Inferior parietal cortex (tissue), 1 donor: ENCODE data around the gene ITIH5.
"Not testable (repeated sequence)": the region's sequence is repeated elsewhere in the genome, so short reads cannot be mapped to it uniquely, and the experiment has no call there.

Source experiments
- DNase-seq: peaks from one replicate; pipeline ENCODE4 v3.0.0-alpha.2; 2016; ENCODE audit errors: extremely low spot score

ITIH5 gene

DNA sequence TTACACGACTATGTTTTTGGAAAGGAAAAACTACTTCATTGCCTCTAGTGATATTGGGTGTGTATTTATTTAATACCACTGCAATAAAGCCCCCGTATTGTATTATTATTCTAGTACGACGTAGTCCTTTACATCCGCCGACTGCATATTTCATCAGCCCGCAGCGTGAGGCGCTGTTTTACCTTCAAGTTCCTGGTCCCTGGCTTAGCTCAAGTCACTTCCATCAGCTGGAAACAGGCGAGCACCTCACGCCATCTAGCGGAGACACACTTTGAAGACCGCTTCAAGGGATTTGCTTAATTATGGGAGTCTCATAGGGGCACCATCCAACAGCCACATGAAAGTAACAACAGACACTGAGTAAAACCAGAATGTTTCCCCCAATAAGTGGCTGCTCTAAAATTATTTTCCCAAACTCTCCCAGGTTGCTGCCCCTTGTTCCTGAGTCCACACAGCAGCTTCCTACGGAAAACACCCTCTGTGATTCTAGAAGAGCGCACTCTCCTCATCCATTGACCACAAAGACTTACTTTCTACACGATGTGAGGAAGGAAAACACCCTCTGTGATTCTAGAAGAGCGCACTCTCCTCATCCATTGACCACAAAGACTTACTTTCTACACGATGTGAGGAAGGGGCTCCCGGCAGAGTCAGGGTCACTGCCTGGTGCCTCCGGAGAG is 20.6 kb upstream of the ITIH5 start:
- peak; percentile 92 for DNase-seq

DNA sequence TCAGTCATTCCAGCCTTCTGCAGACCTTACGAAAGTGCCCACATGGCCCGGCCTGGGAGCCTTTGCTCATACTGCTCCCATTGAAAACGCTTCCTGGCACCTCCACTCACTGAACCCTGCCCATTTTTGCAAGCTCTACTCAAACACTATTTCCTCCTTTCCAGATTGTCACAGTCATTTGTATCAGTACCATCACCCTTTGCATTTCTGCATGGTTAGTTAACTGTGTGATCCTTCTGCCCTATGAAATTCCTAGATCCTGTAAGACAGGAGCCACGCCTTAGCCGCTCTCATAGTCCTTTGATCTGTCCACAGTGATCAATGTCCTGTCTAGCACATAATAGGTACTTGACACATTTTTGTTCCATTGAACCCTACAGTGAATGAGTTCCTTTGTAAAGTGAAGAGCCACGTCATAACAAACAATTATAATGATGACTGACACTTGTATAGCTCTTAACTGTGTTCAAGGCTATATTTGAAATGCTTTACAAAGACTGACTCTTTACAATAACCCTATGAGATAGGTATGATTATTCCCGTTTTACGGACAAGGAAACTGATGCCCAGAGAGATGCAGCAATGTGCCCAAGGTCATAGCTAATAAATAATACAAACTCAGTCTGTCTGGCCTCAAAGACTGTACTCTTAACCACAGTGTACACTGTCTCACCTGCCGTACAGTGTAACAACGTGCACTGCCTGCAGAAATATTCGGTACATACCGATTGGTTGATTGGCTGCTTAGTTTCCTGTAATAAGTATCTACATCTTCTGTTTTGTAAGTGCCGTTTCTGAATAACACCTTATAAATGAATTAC is 19.8 kb upstream of the ITIH5 start:
- DNase-seq, result no peak

DNA sequence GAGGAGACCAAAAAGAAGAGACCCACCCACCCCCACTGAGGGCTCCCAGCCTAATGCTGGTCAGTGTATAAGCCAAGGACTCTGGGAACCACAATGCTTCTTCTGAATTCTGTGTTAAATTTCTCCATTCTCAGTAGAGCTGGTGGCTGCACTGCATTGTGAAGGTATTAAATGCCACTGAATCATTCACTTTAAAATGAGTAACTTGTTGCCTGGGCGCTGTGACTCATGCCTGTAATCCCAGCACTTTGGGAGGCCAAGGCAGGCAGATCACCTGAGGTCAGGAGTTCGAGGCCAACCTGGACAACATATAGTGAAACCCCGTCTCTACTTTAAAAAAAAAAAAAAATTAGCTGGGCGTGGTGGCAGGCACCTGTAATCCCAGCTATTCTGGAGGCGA is 13.3 kb upstream of the ITIH5 start:
- DNase-seq, result not testable (repeated sequence)

DNA sequence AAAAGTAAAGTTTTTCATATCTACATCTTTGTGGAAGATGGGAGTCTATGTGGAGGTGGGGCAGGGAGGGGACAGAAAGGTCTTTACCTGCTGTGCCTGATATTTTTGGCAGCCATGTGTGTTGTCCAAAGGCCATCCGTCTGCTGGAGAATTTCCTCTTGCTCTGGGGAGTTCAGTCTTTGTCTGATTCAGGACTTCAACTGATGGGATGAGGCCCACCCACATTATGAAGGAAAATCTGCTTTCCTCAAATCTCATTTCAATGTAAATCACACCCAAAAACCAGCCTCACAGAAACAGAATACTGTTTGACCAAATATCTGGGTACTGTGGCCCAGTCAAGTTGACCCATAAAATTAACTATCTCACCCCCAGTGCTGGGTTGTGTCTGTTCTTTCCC is 12.5 kb upstream of the ITIH5 start:
- DNase-seq, result no peak

DNA sequence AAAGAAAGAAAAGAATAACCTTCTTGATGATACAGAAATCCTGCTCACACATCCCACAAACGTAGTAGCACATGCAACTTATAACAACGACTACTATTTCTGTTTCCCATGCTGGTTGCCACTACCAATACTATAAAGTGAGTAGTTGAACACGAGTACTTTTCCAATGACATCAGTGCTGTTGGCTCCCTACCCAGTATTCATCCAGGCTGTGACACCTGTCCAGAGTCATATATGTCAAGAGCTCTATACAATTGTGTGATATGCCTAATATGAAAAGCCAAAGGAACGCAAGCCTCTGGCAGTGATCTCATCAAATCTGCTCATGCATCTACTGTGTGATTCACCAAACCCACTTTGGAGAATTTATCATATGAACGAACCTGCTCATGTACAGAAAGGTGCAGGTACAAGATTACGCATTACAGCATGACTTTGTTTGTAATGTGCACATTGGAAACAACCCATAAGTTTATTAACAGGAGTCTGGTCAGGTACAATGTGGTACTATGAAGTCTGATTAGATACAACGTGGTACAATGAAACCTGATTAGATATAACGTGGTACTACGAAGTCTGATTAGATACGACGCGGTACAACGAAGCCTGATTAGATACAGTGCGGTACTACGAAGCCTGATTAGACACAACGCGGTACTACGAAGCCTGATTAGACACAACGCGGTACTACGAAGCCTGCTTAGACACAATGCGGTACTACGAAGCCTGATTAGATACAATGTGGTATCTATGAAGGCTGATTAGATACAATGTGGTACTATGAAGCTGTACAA is 5.8 kb upstream of the ITIH5 start:
- DNase-seq, result no peak

DNA sequence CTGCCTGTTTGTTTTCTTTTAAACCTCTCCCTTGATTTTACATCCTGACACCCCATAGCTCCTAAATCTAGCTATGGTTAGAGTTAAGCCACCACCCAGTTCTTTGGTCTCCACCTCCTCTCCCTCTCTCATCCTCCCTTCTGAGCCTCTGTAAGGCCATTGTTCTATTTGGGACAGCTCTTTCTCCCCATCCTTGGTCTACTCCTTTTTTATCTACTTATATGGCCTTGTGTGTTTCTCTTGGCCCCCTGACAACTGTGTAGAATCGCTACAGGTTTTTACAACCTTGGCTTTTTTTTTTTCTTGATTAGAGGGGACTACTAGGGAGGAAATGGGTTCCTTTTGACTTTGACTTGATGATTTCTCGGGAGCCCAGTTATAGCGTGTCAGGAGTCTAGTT is 3.4 kb upstream of the ITIH5 start:
- DNase-seq, result no peak

DNA sequence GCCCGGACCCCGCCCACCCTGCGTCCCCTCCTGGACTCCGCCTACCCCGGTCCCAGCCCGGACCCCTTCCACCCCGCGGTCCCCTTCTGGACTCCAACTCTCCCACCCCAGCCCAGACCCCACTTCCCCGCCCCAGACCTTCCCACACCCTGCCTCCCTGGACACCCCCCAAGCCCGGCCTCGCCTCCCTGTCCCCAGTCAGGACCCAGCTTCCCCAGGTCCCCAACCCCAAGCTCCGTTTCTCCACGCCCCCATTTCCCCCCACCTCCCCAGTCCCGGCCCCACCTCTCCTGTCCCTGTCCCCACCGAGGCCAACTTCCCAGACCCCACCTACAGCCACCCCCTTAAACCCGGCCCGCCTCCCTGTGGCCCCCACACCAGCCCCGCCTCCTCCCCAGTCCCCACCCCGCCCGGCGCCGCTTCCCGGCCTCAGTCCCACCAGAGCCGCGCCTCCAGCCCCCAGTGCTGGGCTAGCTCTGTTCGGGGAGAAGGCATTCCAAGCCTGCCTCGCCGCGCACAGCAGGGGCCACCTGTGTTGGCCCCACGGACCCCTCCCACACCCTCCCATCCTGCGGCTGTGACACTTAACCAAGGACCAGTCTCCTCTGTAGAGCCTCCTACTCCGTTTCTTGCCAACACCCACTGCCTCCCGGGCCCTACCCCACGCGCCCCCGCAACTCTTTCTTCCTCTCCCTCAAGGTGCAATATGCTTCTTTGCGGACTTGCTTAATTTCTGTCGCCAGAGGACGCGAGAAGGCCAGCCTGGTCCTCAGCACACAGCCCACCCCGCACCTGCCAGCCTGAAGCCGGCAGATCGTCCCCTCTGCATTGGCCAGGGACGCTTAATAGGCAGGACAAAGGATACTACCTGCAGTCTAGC is 736 bp upstream of the ITIH5 start:
- DNase-seq, result no peak

DNA sequence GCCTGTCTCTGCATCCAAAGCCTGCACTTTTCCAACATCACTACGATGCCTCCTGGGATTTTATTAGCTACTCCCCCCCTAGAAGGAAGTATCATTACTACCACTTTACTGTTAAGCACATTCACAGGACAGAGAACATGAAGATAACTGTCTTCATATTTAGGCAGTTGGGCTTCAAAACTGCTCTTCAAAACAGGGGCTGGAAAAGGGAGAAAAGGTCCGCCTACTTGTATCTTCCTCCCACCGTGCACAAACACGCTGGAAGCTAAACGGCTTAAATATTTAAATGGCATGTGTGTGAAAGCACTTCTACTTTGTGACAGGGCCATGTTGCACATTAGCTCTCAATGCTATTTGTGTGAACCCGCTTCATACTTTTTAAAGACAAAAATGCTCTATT is 999 bp downstream of the ITIH5 start:
- DNase-seq, result no peak

DNA sequence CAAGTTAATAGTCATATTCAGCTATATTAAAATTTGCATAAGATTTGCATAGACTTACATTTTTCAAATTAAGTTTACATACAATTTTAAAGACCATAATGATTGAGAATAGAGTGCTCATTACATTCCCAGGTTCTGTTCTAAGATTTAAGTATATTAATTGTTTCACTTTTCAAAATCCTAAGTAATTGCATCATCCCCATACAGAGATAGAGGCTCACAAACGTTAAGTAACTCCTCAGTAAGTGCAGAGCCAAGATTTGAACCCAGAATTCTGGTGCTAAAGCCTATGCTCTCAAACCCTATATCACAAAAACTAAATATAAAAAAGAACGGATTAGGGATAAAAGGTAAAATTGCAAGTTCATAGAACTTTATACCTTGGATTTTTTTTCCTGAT is 2.1 kb downstream of the ITIH5 start:
- DNase-seq, result no peak

DNA sequence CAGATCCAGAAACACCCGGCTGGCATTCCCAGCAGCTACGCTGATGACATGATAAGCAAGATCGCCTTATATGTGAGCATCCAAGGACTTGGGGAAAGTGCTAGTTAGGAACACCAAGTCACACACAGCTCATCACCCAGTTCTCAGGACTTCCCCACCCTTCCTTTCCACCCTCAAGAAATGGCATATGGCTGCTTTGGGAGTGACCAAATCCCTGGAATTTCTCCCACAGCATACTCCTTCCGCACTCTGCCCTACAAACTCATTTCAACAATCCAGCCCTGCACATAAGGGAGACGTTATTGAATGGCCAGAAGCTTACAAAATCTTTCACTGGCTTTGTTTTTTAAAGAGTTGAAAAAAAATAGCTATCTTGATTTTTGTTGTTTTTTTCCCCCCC is 4.2 kb downstream of the ITIH5 start:
- no peak for DNase-seq

DNA sequence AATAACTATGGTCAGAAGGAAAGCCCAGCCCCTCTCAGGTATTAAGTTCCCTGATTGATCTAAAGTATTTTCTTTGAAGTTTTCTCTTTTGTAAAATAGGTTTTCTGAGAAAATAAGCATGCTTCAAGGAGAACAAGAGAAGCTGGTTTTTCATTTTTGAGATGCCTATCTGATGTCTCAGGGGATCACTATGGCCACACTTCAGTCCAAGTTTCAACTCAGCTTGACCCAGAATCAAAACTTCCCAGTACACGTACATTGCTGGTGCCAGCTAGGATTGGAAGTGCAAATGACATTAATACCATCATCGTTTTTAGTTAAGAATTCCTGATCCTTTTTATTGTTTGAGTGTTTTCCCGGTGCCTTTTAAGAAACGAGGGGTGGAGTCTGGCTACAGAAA is 7.2 kb downstream of the ITIH5 start:
- no peak for DNase-seq

DNA sequence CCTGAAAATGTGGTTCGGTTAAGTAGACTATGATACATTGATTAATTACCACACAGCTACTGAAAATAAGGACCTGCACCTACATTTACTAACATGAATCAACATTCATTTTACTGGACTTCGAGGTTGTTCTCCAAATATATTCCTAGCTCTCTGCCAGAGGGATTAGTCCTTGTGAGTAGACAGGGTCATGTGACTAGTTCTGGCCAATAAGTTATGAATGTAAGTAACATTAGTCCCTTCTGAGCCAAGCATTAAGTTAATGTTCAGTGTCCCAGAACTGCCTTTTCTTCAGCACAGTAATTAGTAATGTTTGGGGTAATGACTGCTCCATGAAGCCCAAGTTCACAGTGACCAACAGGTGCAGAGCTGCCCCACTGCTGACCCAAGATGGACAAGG is 9.2 kb downstream of the ITIH5 start:
- DNase-seq, result no peak

DNA sequence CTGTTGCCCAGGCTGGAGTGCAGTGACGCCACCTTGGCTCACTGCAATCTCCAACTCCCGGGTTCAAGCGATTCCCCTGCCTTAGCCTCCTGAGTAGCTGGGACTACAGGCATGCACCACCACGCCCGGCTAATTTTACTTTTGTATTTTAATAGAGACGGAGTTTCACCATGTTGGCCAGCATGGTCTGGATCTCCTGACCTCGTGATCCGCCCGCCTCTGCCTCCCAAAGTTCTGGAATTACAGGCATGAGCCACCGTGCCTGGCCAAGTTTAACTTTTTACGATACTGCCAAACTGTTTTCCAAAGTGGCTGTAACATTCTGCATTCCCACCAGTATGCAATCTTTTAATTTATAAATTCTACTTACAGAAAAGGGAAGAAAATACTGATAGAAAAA is 9.7 kb downstream of the ITIH5 start:
- not testable (repeated sequence) for DNase-seq

DNA sequence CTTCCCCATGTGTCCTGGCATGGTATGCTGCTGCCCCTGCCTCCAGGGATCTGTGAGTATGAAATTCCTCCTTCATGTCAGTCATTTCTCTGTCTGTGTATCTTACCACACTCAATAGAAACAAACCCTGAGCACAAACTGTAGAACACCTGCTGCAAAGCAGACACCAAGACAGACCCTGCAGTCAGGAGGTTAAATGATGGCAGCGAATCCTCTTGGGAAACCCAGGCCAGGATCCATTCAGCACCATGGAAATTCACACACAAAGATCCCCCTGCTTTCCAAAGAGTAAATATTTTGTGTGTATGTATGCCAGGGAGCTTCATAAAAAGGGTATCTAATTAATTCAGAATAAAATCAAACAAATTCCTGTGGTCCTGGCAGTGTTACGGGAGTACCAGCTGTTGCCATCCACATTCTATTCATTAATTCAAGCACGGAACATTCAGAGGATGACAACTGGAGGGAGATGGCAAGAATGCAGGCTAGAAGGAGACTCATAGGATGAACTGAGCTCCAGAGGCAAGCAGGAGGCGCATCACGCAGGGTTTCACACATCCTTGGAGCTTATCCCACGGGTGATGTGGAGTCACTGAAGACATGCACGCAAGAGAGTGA is 14.8 kb downstream of the ITIH5 start:
- DNase-seq, result no peak

DNA sequence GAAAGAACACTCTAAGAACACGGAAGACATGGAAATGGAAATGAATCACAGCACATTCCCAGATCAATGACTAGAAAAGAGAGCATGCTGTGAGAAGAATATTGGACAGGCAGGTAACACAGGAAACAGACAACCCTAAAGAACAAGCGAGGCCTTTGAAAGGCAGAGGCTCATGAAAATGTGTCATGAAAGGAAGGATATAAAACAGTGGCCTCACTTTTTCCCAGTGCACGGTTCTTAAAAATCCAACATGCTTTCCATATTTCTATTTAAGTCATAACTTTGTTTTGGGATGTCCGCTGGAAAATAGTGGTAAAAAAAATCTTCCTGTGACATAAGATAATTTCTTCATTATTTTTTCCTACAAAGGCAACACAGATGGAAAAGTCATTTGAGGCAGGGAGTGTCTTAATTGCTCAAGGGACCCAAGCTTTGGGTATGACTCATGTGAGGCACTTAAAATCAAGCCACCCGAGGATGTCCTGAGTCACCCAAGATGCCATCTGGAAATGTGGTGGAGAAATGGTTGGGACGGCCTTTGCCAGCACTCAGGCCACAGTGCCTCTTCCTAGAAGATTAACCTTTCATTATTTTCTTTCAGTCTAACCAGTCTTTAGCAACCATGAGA is 17.0 kb downstream of the ITIH5 start:
- DNase-seq, result no peak

DNA sequence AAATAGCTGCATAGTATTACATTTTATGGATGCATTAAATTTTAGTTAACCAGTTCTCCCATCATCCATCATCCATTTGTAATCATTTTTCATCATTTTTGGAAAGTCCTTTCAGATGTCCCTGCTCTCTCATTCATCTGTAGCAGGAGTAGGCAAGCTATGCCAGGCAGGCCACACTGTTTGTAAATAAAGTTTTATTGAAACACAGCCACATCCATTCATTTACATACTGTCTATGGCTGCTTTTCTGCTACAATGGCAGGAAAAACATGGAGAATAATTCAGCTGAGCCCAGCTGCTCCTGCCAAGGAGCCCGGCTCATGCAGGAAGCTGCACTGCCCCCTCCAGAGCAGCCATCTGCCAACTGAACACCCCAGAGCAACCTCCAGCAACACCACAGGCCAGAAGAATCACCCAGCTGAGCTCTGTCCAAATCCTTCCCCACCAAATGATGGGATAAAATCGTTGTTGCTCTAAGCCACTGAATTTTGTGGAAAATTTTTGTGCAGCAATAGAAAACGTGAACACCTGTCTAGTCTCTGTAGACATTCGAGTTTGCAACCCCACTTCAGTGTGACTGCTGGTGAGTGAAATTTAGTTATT is 19.6 kb downstream of the ITIH5 start:
- DNase-seq, result no peak

DNA sequence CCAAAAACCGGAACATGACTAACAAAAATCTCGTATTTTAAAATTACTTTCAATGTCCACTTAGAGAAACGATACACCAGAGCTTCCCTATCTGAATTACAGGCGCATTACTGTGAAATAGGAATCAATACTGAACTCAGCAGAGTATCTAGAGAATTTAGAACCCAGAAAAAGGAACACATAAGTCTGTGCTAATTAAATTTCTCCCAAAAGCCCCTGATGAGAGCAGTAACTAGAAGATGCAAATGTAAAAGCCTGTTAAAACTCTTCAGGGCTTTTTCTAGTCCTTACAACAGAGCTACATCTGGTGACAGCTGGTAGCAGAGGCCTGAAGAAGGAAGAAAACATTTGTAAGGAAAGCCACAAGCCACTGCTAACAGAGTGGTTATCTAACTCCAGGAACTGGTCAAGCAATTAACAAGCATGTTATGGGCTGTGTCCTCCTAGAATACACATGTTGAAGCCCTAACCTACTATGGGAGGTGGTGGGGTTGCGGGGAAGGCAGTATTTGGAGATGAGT is 24.2 kb downstream of the ITIH5 start:
- DNase-seq, result no peak

DNA sequence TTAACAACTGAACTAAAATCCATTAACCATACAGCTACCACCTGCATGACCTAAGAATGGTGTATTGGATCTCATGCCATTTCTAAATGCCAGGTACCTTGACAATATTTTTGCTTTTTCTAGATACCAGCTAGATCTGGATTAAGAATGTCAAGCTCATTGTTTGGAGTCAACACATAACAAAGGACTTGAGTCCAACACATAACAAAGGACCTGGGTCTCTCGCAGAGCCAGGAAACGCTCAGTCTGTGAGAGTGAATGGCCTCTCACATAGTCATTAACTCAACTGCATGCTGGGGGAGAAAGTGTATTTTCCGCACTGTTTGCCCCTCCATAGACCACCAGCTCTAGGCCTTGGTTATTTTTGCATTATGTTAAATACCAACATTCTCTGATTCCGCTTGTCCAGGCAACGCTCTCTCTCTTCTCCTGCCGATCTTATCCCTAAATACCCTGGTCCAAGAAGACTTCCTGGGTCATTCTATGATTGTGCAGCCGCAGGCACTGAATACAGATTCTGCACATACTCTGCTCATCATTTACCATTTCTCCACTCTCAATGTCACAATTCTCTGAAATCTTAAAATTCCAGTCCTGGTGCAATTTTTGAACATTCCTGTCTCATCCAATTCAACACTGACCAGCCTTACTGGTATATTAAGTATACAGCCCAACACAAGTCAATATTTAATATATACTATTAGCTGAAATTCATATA is 31.2 kb downstream of the ITIH5 start:
- DNase-seq, result no peak

DNA sequence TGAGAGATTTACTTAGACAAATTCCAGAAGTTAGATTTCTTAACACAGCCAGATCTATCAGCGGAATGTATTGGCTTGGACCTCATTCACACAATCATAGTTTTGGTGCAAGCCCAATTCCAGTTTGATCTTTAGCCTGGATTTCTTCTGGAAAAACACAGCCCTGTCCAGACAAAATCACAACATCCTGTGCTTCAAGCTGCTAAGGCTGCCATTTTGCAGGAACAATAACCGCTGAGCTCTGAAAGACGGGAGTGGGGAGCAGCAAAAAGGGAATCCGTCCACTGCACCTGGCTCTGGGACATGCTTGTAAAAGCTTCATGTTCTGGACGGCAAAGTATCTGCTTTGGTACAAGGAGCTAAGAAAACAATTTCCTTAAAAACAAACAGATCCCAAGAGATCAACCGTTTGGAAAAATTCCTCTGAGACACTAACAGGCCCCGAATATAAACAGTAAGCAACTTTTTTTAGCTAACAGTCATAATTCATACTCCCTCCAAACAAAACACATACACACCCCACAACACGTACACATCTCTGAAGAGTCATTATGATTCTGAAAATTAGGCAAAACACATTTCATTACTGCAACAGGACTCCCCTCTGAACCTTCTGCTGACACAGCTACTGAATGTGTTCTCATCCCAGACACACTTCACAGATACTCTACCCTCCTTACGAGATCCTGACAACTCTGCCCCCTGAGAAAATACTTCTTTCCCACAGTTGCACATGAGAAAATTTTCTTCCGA is 32.4 kb downstream of the ITIH5 start:
- DNase-seq, result no peak
